HFFc6 (cell line): ENCODE data around the gene GPBP1. TPM values are rescaled to one million over a fixed set of nuclear protein-coding genes. Genes with fewer than 3 reads are reported as not detected.
"Not testable (repeated sequence)": the region's sequence is repeated elsewhere in the genome, so short reads cannot be mapped to it uniquely, and the experiment has no call there.

Source experiments
- DNase-seq: peaks from one replicate; pipeline ENCODE4 v3.0.0-alpha.2; 2018
- H3K27ac Mint-ChIP-seq: 2 replicates; pipeline ENCODE4 v1.8.0; 2020; ENCODE audit warnings: mild to moderate bottlenecking, mixed read lengths
- H3K27me3 Mint-ChIP-seq: 2 replicates; pipeline ENCODE4 v1.8.0; 2021; ENCODE audit warnings: mild to moderate bottlenecking, moderate library complexity, mixed read lengths; ENCODE audit not compliant: insufficient read depth
- H3K36me3 Mint-ChIP-seq: 2 replicates; pipeline ENCODE4 v1.8.0; 2021; ENCODE audit warnings: low read depth, mixed read lengths
- H3K4me1 Mint-ChIP-seq: 2 replicates; pipeline ENCODE4 v1.8.0; 2020; ENCODE audit warnings: low read depth, mixed read lengths
- H3K4me3 Mint-ChIP-seq: 2 replicates; pipeline ENCODE4 v1.8.0; 2020; ENCODE audit warnings: mild to moderate bottlenecking, moderate library complexity, mixed read lengths
- H3K9me3 Mint-ChIP-seq: 2 replicates; pipeline ENCODE4 v1.8.0; 2020; ENCODE audit warnings: mild to moderate bottlenecking, mixed read lengths
- CTCF ChIP-seq: fragments of 200-600 bp; sonication (generic); IDR thresholded peaks from 2 replicates; pipeline ENCODE4 v1.5.0; 2021; ENCODE audit warnings: antibody characterized with exemption, mild to moderate bottlenecking
- total RNA-seq, 6 experiments: library from RNA; stranded (reverse); fragmentation: NEBNext Ultra II Directional; extraction: Animal tissue kit (Norgen Biotek cat#: 25700); gene quantifications; 2 replicates in 1 of 6; 3 replicates in 5 of 6; pipeline ENCODE4 v1.2.3, GENCODE V29; 2021

Gene GPBP1
- total RNA-seq, 6 experiments from 2014 or later: 33.6 to 40.1 (median 36.5) TPM

- no peaks in the 10 kb centered on the region for H3K36me3 Mint-ChIP-seq
- H3K27me3 Mint-ChIP-seq: no peaks in the 10 kb centered on the region
- H3K4me3 Mint-ChIP-seq: no peak overlapping the region
- peaks cover 15% of the 10 kb centered on the region for H3K4me1 Mint-ChIP-seq
- DNase-seq: no peak
- H3K27ac Mint-ChIP-seq: no peak overlapping the region
- H3K9me3 Mint-ChIP-seq: no peaks in the 10 kb centered on the region
- TF ChIP-seq CTCF: no peak
These were observed 7.6 kb upstream of the GPBP1 start for GRCh38 chr5:57166276-57166675.

- no peaks in the 10 kb centered on the region for H3K9me3 Mint-ChIP-seq
- no peaks in the 10 kb centered on the region for H3K36me3 Mint-ChIP-seq
- H3K27me3 Mint-ChIP-seq: no peaks in the 10 kb centered on the region
- TF ChIP-seq CTCF: no peak
- peaks cover 12% of the 10 kb centered on the region for H3K4me1 Mint-ChIP-seq
- no peak overlapping the region for H3K4me3 Mint-ChIP-seq
- no peak overlapping the region for H3K27ac Mint-ChIP-seq
- DNase-seq: no peak
These were observed 6.7 kb upstream of the GPBP1 start for GRCh38 chr5:57167201-57167600.

GRCh38 chr5:57170116-57170515 is 3.7 kb upstream of the GPBP1 start:
- not testable (repeated sequence) for H3K27me3 Mint-ChIP-seq, DNase-seq, H3K9me3 Mint-ChIP-seq, H3K4me3 Mint-ChIP-seq, H3K27ac Mint-ChIP-seq, H3K36me3 Mint-ChIP-seq
- peaks cover 19% of the 10 kb centered on the region for H3K4me1 Mint-ChIP-seq

- Mint-ChIP-seq H3K4me3 (peak overlapping the region; percentile 98), H3K4me1 (peaks cover 23% of the 10 kb centered on the region), H3K27ac (peak overlapping the region; percentile 98; the same call in 1 of the 2 replicates), H3K9me3 (no peaks in the 10 kb centered on the region), H3K27me3 (0 out of 2 replicates have a peak, but pooled peaks cover 3% of the 10 kb centered on the region), H3K36me3 (peaks cover 15% of the 10 kb centered on the region)
- TF ChIP-seq CTCF: no peak
- DNase-seq: no peak
These were observed 1.9 kb upstream of the GPBP1 start for GRCh38 chr5:57171816-57172465.

- H3K27ac Mint-ChIP-seq: peak overlapping the region; percentile 98
- H3K9me3 Mint-ChIP-seq: no peaks in the 10 kb centered on the region
- TF ChIP-seq CTCF: no peak
- no peak for DNase-seq
- H3K4me3 Mint-ChIP-seq: peak overlapping the region; percentile 98
- H3K36me3 Mint-ChIP-seq: peaks cover 20% of the 10 kb centered on the region
- H3K4me1 Mint-ChIP-seq: peaks cover 30% of the 10 kb centered on the region
- 0 out of 2 replicates have a peak, but pooled peaks cover 3% of the 10 kb centered on the region for H3K27me3 Mint-ChIP-seq
These were observed 1.2 kb upstream of the GPBP1 start for GRCh38 chr5:57172466-57173318.
